NCI-H146 treated with DMSO at 0.1 percent for 48 hours (cell line): ENCODE results near the gene TNPO3.

ENCODE experiments used
- DNase-seq: peaks from one replicate; lab custom pipeline; 2025; ENCODE audit not compliant: unreplicated experiment; lab: John Stamatoyannopoulos, UW

TNPO3 gene

DNA sequence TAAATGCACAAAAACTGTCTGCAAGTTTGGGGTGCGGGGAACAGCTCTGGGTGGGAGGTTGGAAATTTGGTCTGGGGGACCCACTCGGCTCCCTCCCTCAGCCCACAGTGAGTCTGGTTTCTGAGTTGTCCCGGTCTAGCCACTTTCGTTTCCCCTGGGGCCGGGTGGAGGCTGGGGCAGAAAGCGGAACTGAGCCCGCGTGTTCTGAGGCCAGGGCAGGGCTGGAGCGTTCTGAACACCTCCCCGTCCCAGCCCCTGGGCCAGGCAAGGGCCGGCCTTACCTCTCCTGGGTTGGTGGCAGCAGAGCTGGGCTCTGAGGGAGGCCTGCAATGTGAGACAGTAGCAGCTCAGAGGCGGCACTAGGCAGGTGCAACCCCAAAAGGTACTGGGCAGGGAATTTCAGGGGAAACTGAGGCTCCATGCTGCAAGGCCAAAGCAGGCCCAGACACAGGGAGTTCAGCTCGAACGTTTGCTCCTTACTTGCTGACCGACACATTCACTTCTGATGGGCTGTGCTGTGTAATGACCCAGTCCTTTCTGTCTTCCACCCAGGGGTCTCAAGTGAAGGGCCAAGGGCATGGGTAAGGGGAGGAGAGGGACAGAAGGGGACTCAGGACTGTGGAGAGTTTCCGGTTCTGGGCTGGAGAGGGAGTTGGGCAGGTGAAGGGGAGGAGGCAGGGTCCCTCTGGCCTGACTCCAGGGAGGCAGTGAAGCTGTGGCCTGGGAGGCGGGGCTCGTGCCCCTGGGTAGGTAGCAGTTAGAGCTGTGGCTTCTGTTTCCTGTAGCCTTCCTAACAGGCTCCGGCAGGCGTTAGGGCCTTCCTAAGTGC is 114.2 kb downstream of the TNPO3 start:
- no peak for DNase-seq

DNA sequence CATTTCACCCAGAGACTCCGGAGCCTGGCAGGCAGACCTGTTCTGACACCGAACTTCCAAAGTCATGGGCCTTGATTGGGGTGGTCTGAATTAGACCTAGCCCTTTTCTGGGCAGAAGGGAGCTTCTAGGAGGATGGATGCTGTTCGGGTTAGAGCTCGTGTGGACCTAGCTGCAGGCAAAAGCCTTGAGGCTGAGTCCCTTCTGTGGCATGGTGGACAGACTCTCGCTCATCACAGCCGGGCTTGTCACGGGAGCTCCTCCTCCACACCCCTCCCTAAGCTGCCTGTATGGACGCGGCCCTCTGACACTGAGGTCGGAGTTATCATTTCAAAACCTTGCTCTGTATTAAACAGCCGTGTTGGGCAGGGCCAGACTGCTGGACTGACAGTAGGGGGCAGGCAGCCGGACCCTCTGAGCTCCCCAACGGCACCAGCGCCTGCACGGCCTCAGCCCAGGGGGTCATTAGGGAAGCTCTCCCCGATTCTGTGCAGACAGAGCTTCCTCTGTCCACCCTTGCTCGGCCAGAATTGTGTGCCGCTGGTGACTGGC is 115.0 kb downstream of the TNPO3 start:
- DNase-seq = no peak

DNA sequence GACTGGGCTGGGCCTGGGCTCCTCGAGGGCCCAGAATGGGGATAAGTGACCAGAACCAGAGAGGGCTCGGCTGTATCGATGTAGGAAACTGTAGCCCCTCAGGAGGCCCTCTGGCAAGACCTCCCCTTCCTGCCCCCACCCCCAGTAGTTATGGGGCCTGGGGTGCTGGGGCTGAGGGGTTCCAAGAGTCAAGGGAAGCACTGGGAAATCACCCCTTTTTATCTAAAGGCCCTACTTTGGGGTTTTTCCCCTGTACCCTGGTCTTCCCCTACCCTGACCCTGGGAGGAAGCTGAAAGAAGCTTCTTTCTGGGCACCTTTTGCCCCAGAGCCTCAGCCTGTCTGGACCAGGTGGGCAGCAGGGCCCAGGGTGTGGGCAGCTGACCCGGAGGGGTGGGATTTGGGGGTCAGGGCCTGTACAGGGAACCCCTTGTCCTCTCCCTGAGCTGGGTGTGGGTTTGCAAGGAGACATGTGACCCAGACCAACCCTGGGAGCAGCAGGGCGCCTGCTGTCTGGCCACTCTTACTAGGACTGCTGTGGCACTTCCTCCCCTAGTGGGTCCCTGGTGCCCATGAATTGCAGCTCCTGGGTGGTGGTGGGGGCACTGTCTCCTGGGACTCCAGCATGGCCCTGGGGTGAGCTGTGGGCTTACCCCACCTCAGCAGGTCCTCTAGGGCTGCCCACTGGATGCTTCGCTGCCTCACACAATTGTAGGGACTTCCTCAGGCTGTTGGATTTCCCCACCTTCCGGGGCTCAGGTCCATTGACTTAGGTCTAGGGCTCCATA is 115.6 kb downstream of the TNPO3 start:
- DNase-seq = no peak

DNA sequence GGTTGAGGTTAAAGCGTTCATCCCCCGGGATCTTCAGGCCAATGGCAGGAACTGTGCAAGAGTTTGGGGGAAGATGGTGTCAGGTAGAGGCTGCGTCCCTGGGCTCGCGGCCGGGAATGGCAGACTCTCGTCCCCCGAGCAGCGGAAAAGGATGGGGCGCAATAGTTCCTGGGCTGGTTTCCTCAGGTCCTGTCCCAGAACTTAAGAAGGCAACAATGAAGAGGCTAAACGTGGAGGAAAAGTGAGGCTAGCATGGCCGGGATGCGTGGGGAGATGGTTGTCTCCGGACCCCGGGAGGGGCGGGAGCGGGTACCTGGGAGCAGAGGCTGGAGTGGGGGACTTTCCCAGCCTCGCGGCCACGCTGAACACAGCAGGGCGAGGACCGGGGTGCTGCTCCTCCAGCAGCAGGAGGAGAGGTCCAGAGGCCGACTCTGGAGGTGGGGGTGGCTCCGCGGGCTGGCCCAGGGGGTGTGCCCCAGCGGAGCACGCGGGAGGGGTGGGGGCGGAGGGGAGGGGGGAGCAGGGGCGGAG is 116.3 kb downstream of the TNPO3 start:
- no peak for DNase-seq

- DNase-seq = peak; percentile 44
Measured at GRCh38 chr7:128937647-128938543, 117.0 kb downstream of the TNPO3 start, which contains the start of gene IRF5. TSS of gene IRF5 (plus strand) at chr7:128937927. CDS start at chr7:128942082, 4,155 bp downstream.

DNA sequence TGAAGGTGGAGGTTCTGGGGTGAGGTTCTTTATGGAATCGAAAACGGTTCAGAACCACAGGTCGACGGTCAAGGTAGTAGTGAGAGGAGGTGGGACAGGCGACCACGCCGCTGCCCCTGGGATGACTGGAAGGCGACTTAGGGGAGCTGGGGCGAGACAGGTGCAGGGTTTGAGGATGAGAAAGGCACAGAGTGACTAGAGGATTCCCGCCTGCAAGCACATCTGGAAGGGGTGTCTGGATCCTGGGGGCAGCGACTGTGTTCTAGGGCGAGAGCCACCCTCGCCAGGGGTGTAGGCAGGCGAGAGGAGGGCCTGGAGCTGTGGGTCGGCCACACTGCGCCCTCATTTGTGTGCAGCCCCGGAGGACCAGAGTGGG is 117.7 kb downstream of the TNPO3 start:
- DNase-seq = no peak

- DNase-seq = no peak
Measured at GRCh38 chr7:128936798-128937197, 118.1 kb downstream of the TNPO3 start.

GRCh38 chr7:128935342-128935730 is 119.6 kb downstream of the TNPO3 start:
- no peak for DNase-seq

DNA sequence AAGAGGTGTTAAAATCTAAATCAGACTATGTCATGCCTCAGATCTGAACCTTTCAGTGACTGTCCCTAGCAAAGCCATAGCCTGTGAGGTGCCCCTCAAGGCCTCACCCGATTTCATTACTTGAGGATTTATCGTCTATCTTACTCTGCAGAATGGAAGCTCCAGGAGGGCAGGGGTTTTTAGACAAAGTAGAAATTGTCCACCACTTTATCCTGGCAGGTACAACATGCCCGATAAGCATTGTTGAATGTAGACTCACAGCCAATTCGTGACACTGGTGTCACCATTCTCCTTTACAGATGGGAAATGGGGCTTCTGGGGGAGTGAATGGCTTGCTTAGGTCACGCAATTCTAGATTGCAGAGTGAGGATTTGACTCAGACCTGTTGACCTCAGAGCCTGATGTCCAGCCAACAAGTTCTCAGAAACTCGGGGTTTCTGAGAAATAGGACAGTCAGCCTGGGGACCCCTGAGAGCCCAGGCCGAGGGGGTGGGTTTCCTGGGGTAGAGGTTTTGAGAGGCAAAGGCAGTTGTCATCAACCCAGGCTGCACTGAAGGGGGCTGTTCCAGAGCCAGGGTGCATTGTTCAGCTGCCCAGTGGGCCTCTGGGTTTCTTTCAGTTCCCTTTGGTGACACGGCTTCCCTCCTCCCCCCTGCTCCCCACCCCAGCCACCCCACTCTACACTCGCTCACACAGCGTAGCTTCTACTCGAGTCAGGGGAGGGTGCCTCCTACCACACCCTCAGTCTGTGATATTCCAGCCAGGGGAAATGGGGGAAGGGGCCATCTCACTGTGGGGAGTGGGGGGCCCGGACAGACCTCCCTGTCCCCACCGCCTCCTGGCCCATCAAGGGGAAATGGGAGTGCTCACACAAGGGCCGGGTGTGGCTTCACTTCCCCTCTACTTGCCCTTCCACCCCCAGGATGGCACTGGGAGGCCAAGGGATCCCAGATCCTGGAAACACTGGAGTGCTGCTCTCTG is 120.3 kb downstream of the TNPO3 start:
- DNase-seq = no peak

DNA sequence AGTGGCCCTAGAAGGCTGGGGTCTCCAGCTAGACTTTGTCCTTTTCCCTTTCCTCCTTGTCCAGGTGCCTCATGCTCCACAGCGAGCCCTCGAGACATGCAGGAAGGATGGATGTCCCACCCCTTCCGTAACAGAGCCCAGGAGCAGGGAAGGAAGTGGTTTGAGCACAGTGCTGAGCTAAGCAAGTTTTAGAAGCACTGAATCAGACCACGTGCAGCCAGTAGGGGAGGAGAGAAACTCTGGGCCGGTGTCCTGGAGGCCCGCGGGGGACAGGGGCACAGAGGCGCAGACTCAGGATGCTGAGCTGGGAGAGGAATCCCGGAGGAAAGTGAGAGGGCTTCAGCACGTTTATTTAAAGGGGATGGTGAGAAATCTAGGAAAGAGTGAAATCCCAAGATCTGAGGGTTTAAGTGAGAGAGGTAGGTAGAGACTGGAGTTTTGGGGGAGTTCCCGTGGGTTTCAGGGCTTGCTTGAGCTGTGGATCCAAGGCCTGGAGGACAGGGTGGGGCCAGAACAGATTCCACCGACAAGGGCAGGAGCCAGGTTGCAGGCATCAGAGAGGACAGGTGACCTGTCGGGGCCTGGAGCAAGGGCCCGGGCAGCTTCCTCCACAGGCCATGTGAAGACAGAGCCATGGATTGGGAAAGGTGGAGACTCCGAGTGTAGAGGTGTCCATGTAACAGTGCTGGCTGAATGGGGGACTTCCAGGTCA is 121.6 kb downstream of the TNPO3 start:
- DNase-seq = no peak

GRCh38 chr7:128932862-128933179 is 122.1 kb downstream of the TNPO3 start:
- DNase-seq = no peak

DNA sequence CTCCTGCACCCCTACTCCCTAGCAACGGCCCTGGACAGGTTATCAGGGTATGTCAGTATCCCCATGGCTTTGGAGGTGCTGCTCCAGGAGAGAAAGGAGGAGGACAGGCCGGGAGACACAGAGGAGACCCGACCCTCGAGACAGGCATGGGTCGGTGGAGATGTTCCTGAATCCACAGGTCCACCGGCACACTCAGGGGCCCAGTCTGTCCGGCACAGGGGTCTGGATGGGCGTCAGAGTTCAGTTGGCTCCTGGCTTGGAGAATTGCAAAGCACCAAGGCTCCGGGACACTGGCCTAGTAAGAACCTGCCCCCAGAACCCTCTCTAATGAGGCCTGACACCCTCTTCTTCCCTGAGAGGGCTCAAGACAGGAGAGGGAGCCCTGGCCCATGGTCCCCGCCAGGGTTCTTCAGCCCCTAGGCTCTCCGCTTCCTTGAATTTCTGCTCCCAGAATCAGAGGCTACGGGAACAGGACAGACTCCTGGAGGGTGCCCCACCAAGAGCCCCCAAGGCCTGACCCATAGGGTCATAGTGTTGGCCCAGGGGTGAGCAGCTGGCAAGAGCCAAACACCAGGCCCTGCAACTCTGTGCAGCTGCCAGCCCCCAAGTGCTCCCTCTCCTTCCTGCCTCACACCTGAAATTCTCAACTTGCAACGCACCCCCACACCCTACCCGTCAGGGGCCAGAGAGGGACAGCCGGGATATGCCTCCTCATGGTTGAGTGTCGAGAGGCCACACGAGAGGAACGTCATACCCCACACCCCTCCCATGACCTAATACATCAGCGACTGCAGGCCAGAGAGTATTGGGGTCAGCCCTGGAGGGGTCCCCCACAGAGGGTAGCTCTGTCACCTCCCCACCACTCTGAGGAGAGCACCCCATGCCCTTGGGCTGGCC is 122.7 kb downstream of the TNPO3 start:
- DNase-seq = no peak

- no peak for DNase-seq
Measured at GRCh38 chr7:128931190-128931798, 123.6 kb downstream of the TNPO3 start.

GRCh38 chr7:128928882-128929788 is 125.8 kb downstream of the TNPO3 start:
- no peak for DNase-seq

- no peak for DNase-seq
Measured at GRCh38 chr7:128928159-128928813, 126.6 kb downstream of the TNPO3 start.
